ENCODE data around the gene ENPP4.
A peak's percentile ranks its signal among the peaks of the same experiment; 100 is the strongest.
"Not testable (repeated sequence)": the region's sequence is repeated elsewhere in the genome, so short reads cannot be mapped to it uniquely, and the experiment has no call there.

ENPP4 gene

GRCh38 chr6:46129629-46130511 lies at the start of gene ENPP4:
Gene ENPP4, plus strand, starts transcription at chr6:46129989. Its CDS starts 9,595 bp downstream, at chr6:46139584.
- in situ Hi-C loops (cut with HindIII; ENCODE audit: low sequenced_read_pairs), result no loop called here
- DNase-seq (ENCODE audit: low read depth), result peak; percentile 62
- H3K4me3 ChIP-seq (ENCODE audit: low read depth, low read length), result peak within 1 kb of the TSS; percentile 63
- no peak for TF ChIP-seq CTCF (IDR thresholded peaks at IDR 0.05; ENCODE audit: low read depth, low read length, missing control alignments)

DNA sequence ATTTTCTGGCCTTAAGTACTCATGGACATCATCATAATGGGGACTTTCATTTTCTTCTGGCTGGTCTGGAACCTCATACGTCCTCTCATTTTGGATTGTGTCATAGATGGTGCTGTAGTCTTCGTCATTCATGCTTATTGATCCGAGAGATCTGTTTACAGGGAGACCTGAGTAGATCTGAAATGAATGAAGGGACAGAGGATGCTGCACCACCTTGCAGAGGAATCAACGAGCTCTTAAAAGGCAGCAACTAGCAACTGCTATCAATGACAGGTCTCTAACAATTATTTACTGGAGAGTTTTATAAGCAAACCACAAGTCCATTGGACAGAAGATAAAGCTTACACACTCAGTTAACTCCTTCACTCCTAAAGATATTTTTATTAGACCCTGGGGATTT lies 49.7 kb upstream of the ENPP4 start:
- H3K4me3 ChIP-seq (ENCODE audit: low read depth, low read length), result no peak overlapping the region
- no peak for TF ChIP-seq CTCF (IDR thresholded peaks at IDR 0.05; ENCODE audit: low read depth, low read length, missing control alignments)
- in situ Hi-C loops (cut with HindIII; ENCODE audit: low sequenced_read_pairs), result no loop called here
- no peak for DNase-seq (ENCODE audit: low read depth)

DNA sequence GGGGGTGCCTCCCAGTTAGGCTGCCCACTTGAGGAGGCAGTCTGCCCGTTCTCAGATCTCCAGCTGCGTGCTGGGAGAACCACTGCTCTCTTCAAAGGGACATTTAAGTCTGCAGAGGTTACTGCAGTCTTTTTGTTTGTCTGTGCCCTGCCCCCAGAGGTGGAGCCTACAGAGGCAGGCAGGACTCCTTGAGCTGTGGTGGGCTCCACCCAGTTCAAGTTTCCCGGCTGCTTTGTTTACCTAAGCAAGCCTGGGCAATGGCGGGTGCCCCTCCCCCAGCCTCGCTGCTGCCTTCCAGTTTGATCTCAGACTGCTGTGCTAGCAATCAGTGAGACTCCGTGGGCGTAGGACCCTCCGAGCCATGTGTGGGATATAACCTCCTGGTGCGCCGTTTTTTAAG lies 44.1 kb upstream of the ENPP4 start:
- H3K4me3 ChIP-seq (ENCODE audit: low read depth, low read length); DNase-seq (ENCODE audit: low read depth); in situ Hi-C loops (cut with HindIII; ENCODE audit: low sequenced_read_pairs): not testable (repeated sequence)

- no peak overlapping the region for H3K4me3 ChIP-seq (ENCODE audit: low read depth, low read length)
- peak; percentile 76 for TF ChIP-seq CTCF (IDR thresholded peaks at IDR 0.05; ENCODE audit: low read depth, low read length, missing control alignments)
- in situ Hi-C loops (cut with HindIII; ENCODE audit: low sequenced_read_pairs), result no loop called here
- peak; percentile 27 for DNase-seq (ENCODE audit: low read depth)
These were observed 39.4 kb upstream of the ENPP4 start for GRCh38 chr6:46090115-46091079.

- DNase-seq (ENCODE audit: low read depth), result no peak
- H3K4me3 ChIP-seq (ENCODE audit: low read depth, low read length), result no peak overlapping the region
- in situ Hi-C loops (cut with HindIII; ENCODE audit: low sequenced_read_pairs), result no loop called here
- TF ChIP-seq CTCF (IDR thresholded peaks at IDR 0.05; ENCODE audit: low read depth, low read length, missing control alignments), result no peak
These were observed 38.7 kb upstream of the ENPP4 start for GRCh38 chr6:46091080-46091478.

DNA sequence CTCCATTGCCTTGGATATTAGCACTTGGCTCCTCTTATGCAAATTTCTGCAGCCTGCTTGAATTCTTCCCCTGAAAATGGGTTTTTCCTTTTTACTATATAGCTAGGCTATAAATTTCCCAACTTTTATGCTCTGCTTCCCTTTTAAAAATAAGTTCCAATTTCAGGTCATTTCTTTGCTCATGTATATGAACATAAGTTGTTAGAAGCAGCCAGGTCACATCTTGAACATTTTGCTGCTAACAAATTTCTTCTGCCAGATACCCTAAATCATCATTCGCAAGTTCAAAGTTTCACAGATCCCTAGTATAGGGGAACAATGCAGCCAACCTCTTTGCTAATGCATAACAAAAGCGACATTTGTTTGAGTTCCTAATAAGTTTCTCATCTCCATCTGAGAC lies 34.5 kb upstream of the ENPP4 start:
- no peak for TF ChIP-seq CTCF (IDR thresholded peaks at IDR 0.05; ENCODE audit: low read depth, low read length, missing control alignments)
- in situ Hi-C loops (cut with HindIII; ENCODE audit: low sequenced_read_pairs), result no loop called here
- H3K4me3 ChIP-seq (ENCODE audit: low read depth, low read length), result no peak overlapping the region
- DNase-seq (ENCODE audit: low read depth), result no peak

Data from astrocyte of the cerebellum (primary cell).